GM19025 (cell line): Measurements from ENCODE around the gene ARFGEF3.
"Not testable (repeated sequence)": the region's sequence is repeated elsewhere in the genome, so short reads cannot be mapped to it uniquely, and the experiment has no call there.

Source experiments
- ATAC-seq: cut with Tn5 transposase; IDR thresholded peaks from one replicate; pipeline ENCODE4 v1.9.1; 2021; ENCODE audit warnings: mild to moderate bottlenecking, low read depth, moderate library complexity; ENCODE audit not compliant: unreplicated experiment

The ARFGEF3 gene

GRCh38 chr6:138264372-138264880 lies 102.7 kb downstream of the ARFGEF3 start:
- ATAC-seq: no peak

- ATAC-seq: no peak
Measured at GRCh38 chr6:138266095-138266494, 104.4 kb downstream of the ARFGEF3 start.

- no peak for ATAC-seq
Measured at GRCh38 chr6:138267971-138268895, 106.5 kb downstream of the ARFGEF3 start.

- no peak for ATAC-seq
Measured at GRCh38 chr6:138271451-138271850, 109.7 kb downstream of the ARFGEF3 start.

- no peak for ATAC-seq
Measured at GRCh38 chr6:138272533-138273315, 111.0 kb downstream of the ARFGEF3 start.

- ATAC-seq: no peak
Measured at GRCh38 chr6:138275976-138276375, 114.2 kb downstream of the ARFGEF3 start.

GRCh38 chr6:138277835-138278234 lies 116.1 kb downstream of the ARFGEF3 start:
- ATAC-seq: no peak

- ATAC-seq: no peak
Measured at GRCh38 chr6:138278326-138278725, 116.6 kb downstream of the ARFGEF3 start.

- no peak for ATAC-seq
Measured at GRCh38 chr6:138285800-138286199, 124.1 kb downstream of the ARFGEF3 start.

- no peak for ATAC-seq
Measured at GRCh38 chr6:138286698-138287097, 125.0 kb downstream of the ARFGEF3 start.

- ATAC-seq: no peak
Measured at GRCh38 chr6:138287144-138287955, 125.6 kb downstream of the ARFGEF3 start.

GRCh38 chr6:138288428-138289085 lies 126.8 kb downstream of the ARFGEF3 start:
- ATAC-seq: not testable (repeated sequence)

- ATAC-seq: peak; percentile 44
Measured at GRCh38 chr6:138289739-138290138, 128.0 kb downstream of the ARFGEF3 start.

- ATAC-seq: no peak
Measured at GRCh38 chr6:138290423-138290962, 128.8 kb downstream of the ARFGEF3 start.

GRCh38 chr6:138291036-138291848 lies 129.5 kb downstream of the ARFGEF3 start:
- ATAC-seq: no peak

- no peak for ATAC-seq
Measured at GRCh38 chr6:138291849-138292181, 130.1 kb downstream of the ARFGEF3 start.

- no peak for ATAC-seq
Measured at GRCh38 chr6:138292482-138292881, 130.7 kb downstream of the ARFGEF3 start.

- ATAC-seq: no peak
Measured at GRCh38 chr6:138293428-138294395, 132.0 kb downstream of the ARFGEF3 start.
